Measurements from ENCODE around the gene AP1S2. TPM values are rescaled to one million over a fixed set of nuclear protein-coding genes. Genes with fewer than 3 reads are reported as not detected.

AP1S2 gene
- total and polyA plus RNA-seq, 2 of the 8 experiments (the other 6 are each of a cell fraction or from before 2014, with no cell fraction given) = 88.2 to 237 TPM

GRCh38 chrX:15804563-15804962 is 50.0 kb downstream of the AP1S2 start:
- Histone ChIP-seq H3K9ac (replicated peaks in 1 of 4; ENCODE audit: extremely low read depth in 1 of 4, low read depth in 3 of 4, low read length in 3 of 4) (no peak overlapping the region), H4K20me1 (replicated peaks in 1 of 2; ENCODE audit: control insufficient read depth in 1 of 2, insufficient read depth in 2 of 2, low read length in 2 of 2) (no peaks in the 10 kb centered on the region)

More at GRCh38 chrX:15804563-15804962, 50.0 kb downstream of the AP1S2 start:
- TF ChIP-seq TCF12 (IDR thresholded peaks at IDR 0.05; ENCODE audit: low read depth, low read length) (no peak), TAF7 (optimal IDR thresholded peaks at IDR 0.05; ENCODE audit: borderline replicate concordance, low read depth, low read length) (no peak), SP1 (IDR thresholded peaks at IDR 0.05; ENCODE audit: low read depth, low read length) (no peak), POLR2A (IDR thresholded peaks at IDR 0.05; ENCODE audit: control extremely low read depth in 1 of 2, low read depth in 2 of 2, low read length in 2 of 2) (no peak), SP2 (IDR thresholded peaks at IDR 0.05; ENCODE audit: low read length) (no peak), FOSL1 (IDR thresholded peaks at IDR 0.05; ENCODE audit: insufficient read depth, low read depth, low read length) (no peak), BCL11A (IDR thresholded peaks at IDR 0.05; ENCODE audit: low read depth in 2 of 2, low read length in 2 of 2) (no peak), BACH1 (IDR thresholded peaks at IDR 0.05; ENCODE audit: low read length) (no peak), BRCA1 (IDR thresholded peaks at IDR 0.05; ENCODE audit: low read depth, low read length) (no peak), CBX5 (IDR thresholded peaks at IDR 0.05; ENCODE audit: low read depth, low read length) (no peak)
- H2AFZ ChIP-seq (ENCODE audit: low read length) = no peak overlapping the region
- H3K27me3 ChIP-seq (replicated peaks in 1 of 4; ENCODE audit: control insufficient read depth in 3 of 4, extremely low read depth in 1 of 4, insufficient read depth in 3 of 4, low read length in 3 of 4) = no peaks in the 10 kb centered on the region
- no peak overlapping the region for H4K5ac ChIP-seq (ENCODE audit: insufficient read length, low read depth, low read length)
- H2BK5ac ChIP-seq (ENCODE audit: low read depth, low read length) = no peak overlapping the region
- H3K4me2 ChIP-seq (ENCODE audit: insufficient read depth in 1 of 2, low read depth in 2 of 2, low read length in 2 of 2) = no peak overlapping the region
- no peaks in the 10 kb centered on the region for H3K9me3 ChIP-seq (ENCODE audit: insufficient read depth in 2 of 2, low read depth in 1 of 2, low read length in 1 of 2)
- H2BK12ac ChIP-seq (ENCODE audit: low read depth, low read length) = no peak overlapping the region
- no peak overlapping the region for H4K8ac ChIP-seq (ENCODE audit: extremely low read depth, insufficient read depth, low read length)
- no peak overlapping the region for H3K56ac ChIP-seq (replicated peaks; ENCODE audit: insufficient read length, low read depth, low read length)
- no peaks in the 10 kb centered on the region for H3K23me2 ChIP-seq (ENCODE audit: low read depth, low read length)
- H4K91ac ChIP-seq (replicated peaks; ENCODE audit: insufficient read length, low read length) = no peak overlapping the region
- no peak for FAIRE-seq
- no peaks in the 10 kb centered on the region for H3K4me1 ChIP-seq (replicated peaks in 1 of 4; ENCODE audit: control insufficient read depth in 3 of 4, insufficient read depth in 4 of 4, low read length in 3 of 4)
- H3K18ac ChIP-seq (ENCODE audit: extremely low read depth, low read length) = no peak overlapping the region
- H3K79me2 ChIP-seq (ENCODE audit: control insufficient read depth in 1 of 2, insufficient read depth in 2 of 2, low read length in 2 of 2) = no peaks in the 10 kb centered on the region
- H3K14ac ChIP-seq (ENCODE audit: insufficient read length) = no peak overlapping the region
- no peaks in the 10 kb centered on the region for H3K79me1 ChIP-seq (ENCODE audit: low read depth, low read length)
- peaks cover 2 to 10% (median 4%) of the 10 kb centered on the region in 4 experiments; a peak in 5 of 8 replicates for H3K36me3 ChIP-seq (ENCODE audit: control insufficient read depth in 2 of 4, insufficient read depth in 4 of 4, low read length in 3 of 4)
- no peak overlapping the region for H2AK5ac ChIP-seq (ENCODE audit: low read depth, low read length)
- H3K27ac ChIP-seq (ENCODE audit: low read depth, low read length) = no peak overlapping the region
- H2BK20ac ChIP-seq (ENCODE audit: low read length) = no peak overlapping the region
- no peak overlapping the region for H3K4ac ChIP-seq (replicated peaks; ENCODE audit: insufficient read length, low read depth, low read length)
- no peak overlapping the region for H3K23ac ChIP-seq (ENCODE audit: insufficient read length)
- ChIA-PET POLR2A (ENCODE audit: partially characterized antibody) (no interaction called here), CTCF (ENCODE audit: partially characterized antibody) (interaction anchor here (2.0 kb wide), 1 partner anchor 12 kb away, joined by 5 read pairs; no protein-coding TSS in a partner anchor)
- DNase-seq (ENCODE audit: low read depth in 1 of 2, low spot score in 2 of 2) = no peak
- H3K4me3 ChIP-seq (ENCODE audit: extremely low read depth in 1 of 4, insufficient read depth in 2 of 4, low read depth in 3 of 4, low read length in 4 of 4) = no peak overlapping the region
- H2BK15ac ChIP-seq (ENCODE audit: low read length) = no peak overlapping the region
- no peak overlapping the region for H2BK120ac ChIP-seq (replicated peaks; ENCODE audit: low read depth, low read length)
